ENCODE measurements around the gene KCNJ12. TPM values are rescaled to one million over a fixed set of nuclear protein-coding genes. Genes with fewer than 3 reads are reported as not detected.

The KCNJ12 gene
- total RNA-seq, 2 experiments from 2014 or later, result 0.11 TPM; not detected in 1

GRCh38 chr17:21463779-21464407, 87.7 kb downstream of the KCNJ12 start:
- no peak overlapping the region for H3K27ac Mint-ChIP-seq
- H3K9me3 ChIP-seq (ENCODE audit: control insufficient read depth in 1 of 2, insufficient read depth in 1 of 2, low read length in 2 of 2), result peaks cover 0 to 7% of the 10 kb centered on the region in 2 experiments
- ATAC-seq (ENCODE audit: poor library complexity), result peak; percentile 29

GRCh38 chr17:21464611-21465021, 88.5 kb downstream of the KCNJ12 start:
- Histone ChIP-seq H3K27ac (ENCODE audit: low read depth in 1 of 2, low read length in 2 of 2) (no peak overlapping the region), H3K4me1 (ENCODE audit: insufficient read depth, low read length) (peaks cover 13% of the 10 kb centered on the region), H3K27me3 (ENCODE audit: control insufficient read depth in 1 of 2, insufficient read depth in 2 of 2, low read length in 2 of 2) (peaks cover 0 to 7% of the 10 kb centered on the region in 2 experiments), H3K9me3 (ENCODE audit: control insufficient read depth in 1 of 2, insufficient read depth in 1 of 2, low read length in 2 of 2) (peaks cover 0 to 7% of the 10 kb centered on the region in 2 experiments), H3K36me3 (ENCODE audit: insufficient read depth, low read length) (no peaks in the 10 kb centered on the region), H3K4me3 (ENCODE audit: low read length) (no peak overlapping the region)
- Mint-ChIP-seq H3K36me3 (ENCODE audit: low read depth) (no peaks in the 10 kb centered on the region), H3K27ac (no peak overlapping the region), H3K4me3 (no peak overlapping the region), H3K4me1 (ENCODE audit: low read depth) (peaks cover 12% of the 10 kb centered on the region), H3K27me3 (peaks cover 22% of the 10 kb centered on the region), H3K9me3 (no peaks in the 10 kb centered on the region)
- no peak for TF ChIP-seq CTCF (IDR thresholded peaks at IDR 0.05)
- DNase-seq (no peak), ATAC-seq (ENCODE audit: poor library complexity) (no peak)
- intact Hi-C loops (cut with DNase I, micrococcal nuclease), result no loop called here
- ChIA-PET POLR2A (no interaction called here), CTCF (no interaction called here)

More at GRCh38 chr17:21463779-21464407, 87.7 kb downstream of the KCNJ12 start:
- Mint-ChIP-seq H3K4me1 (ENCODE audit: low read depth) (peaks cover 12% of the 10 kb centered on the region), H3K4me3 (peak overlapping the region; percentile 20), H3K27me3 (peaks cover 24% of the 10 kb centered on the region), H3K9me3 (no peaks in the 10 kb centered on the region), H3K36me3 (ENCODE audit: low read depth) (no peaks in the 10 kb centered on the region)
- H3K4me1 ChIP-seq (ENCODE audit: insufficient read depth, low read length), result peaks cover 13% of the 10 kb centered on the region
- no peak overlapping the region for H3K4me3 ChIP-seq (ENCODE audit: low read length)
- peaks cover 0 to 7% of the 10 kb centered on the region in 2 experiments for H3K27me3 ChIP-seq (ENCODE audit: control insufficient read depth in 1 of 2, insufficient read depth in 2 of 2, low read length in 2 of 2)
- no peak overlapping the region for H3K27ac ChIP-seq (ENCODE audit: low read depth in 1 of 2, low read length in 2 of 2)
- TF ChIP-seq CTCF (IDR thresholded peaks at IDR 0.05), result no peak
- intact Hi-C loops (cut with DNase I, micrococcal nuclease), result no loop called here
- CTCF ChIA-PET, result no interaction called here
- POLR2A ChIA-PET, result interaction anchor here (1.0 kb wide), 1 partner anchor 48 kb away, joined by 3 read pairs; no protein-coding TSS in a partner anchor
- H3K36me3 ChIP-seq (ENCODE audit: insufficient read depth, low read length), result no peaks in the 10 kb centered on the region
- no peak for DNase-seq

- Histone ChIP-seq H3K27ac (ENCODE audit: low read depth in 1 of 2, low read length in 2 of 2) (no peak overlapping the region), H3K36me3 (ENCODE audit: insufficient read depth, low read length) (no peaks in the 10 kb centered on the region), H3K4me3 (ENCODE audit: low read length) (no peak overlapping the region), H3K9me3 (ENCODE audit: control insufficient read depth in 1 of 2, insufficient read depth in 1 of 2, low read length in 2 of 2) (peaks cover 0 to 7% of the 10 kb centered on the region in 2 experiments), H3K4me1 (ENCODE audit: insufficient read depth, low read length) (peaks cover 13% of the 10 kb centered on the region), H3K27me3 (ENCODE audit: control insufficient read depth in 1 of 2, insufficient read depth in 2 of 2, low read length in 2 of 2) (peaks cover 0 to 7% of the 10 kb centered on the region in 2 experiments)
- Mint-ChIP-seq H3K4me1 (ENCODE audit: low read depth) (peaks cover 12% of the 10 kb centered on the region), H3K27ac (no peak overlapping the region), H3K4me3 (no peak overlapping the region), H3K36me3 (ENCODE audit: low read depth) (no peaks in the 10 kb centered on the region), H3K27me3 (peaks cover 21% of the 10 kb centered on the region), H3K9me3 (no peaks in the 10 kb centered on the region)
- ATAC-seq (ENCODE audit: poor library complexity), result no peak
- TF ChIP-seq CTCF (IDR thresholded peaks at IDR 0.05), result no peak
- ChIA-PET POLR2A (no interaction called here), CTCF (interaction anchor here (1.0 kb wide), 1 partner anchor 10 kb away, joined by 3 read pairs; no protein-coding TSS in a partner anchor)
- intact Hi-C loops (cut with DNase I, micrococcal nuclease), result no loop called here
- DNase-seq, result no peak
Observed at GRCh38 chr17:21466550-21466949, 90.4 kb downstream of the KCNJ12 start.
